ENCODE results near the gene MDP1. TPM values are rescaled to one million over a fixed set of nuclear protein-coding genes. Genes with fewer than 3 reads are reported as not detected.
A peak's percentile ranks its signal among the peaks of the same experiment; 100 is the strongest.

The MDP1 gene
- polyA plus RNA-seq, 4 donors = 18.8 to 31.1 (median 21.4) TPM

- Histone ChIP-seq H3K4me3 (ENCODE audit: low read depth in 1 of 3, low read length in 3 of 3) (no peak overlapping the region), H3K9me3 (ENCODE audit: control insufficient read depth in 2 of 2, insufficient read depth in 1 of 2, low read depth in 1 of 2, low read length in 1 of 2) (no peaks in the 10 kb centered on the region), H3K36me3 (ENCODE audit: control insufficient read depth in 3 of 3, insufficient read depth in 2 of 3, low read depth in 1 of 3, low read length in 3 of 3) (peaks cover 18 to 99% (median 26%) of the 10 kb centered on the region in 3 donors), H3K27ac (ENCODE audit: low read depth in 1 of 3, low read length in 2 of 3) (peak overlapping the region in 2 of 3 donors; percentile 30 to 90), H3K27me3 (ENCODE audit: control insufficient read depth in 3 of 3, insufficient read depth in 3 of 3, low read length in 3 of 3) (no peaks in the 10 kb centered on the region), H3K4me1 (ENCODE audit: control insufficient read depth in 3 of 3, insufficient read depth in 2 of 3, low read depth in 1 of 3, low read length in 2 of 3) (peaks cover 0 to 69% (median 0%) of the 10 kb centered on the region in 3 donors)
- no peak for FAIRE-seq
- WGBS, 3 donors = 55 to 69% (median 67%) methylated on average over 16 to 18 of the region's 18 CpGs
- peak in 1 of 2 donors; percentile 83 for DNase-seq
Measured at GRCh38 chr14:24179961-24180796, 35.7 kb downstream of the MDP1 start.

DNA sequence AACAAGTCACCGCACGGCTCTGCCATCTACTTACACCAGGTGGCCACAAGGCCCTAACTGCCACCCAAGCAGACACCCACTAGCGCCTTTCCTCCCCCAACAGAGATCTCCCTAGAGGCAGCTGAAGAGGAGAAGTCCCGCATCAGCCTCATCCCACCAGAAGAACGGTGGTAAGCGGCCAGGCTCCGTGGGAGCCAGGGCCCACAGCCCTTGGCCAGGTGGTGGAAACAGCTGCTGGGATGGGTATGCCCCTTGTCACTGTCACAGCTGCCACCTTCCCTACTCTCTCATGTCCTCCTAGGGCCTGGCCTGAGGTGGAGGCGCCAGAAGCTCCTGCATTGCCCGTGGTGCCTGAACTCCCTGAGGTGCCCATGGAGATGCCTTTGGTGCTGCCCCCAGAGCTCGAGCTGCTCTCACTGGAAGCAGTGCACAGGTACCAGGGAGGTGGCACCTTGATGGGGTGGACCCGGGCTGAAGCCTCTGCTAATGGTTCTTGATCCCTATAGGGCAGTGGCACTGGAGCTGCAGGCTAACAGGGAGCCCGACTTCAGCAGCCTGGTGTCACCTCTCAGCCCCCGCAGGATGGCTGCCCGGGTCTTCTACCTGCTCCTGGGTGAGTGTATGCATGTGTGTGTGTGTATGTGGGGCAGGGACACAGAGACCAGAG is 36.4 kb downstream of the MDP1 start:
- peaks cover 18 to 97% (median 26%) of the 10 kb centered on the region in 3 donors for H3K36me3 ChIP-seq (ENCODE audit: control insufficient read depth in 3 of 3, insufficient read depth in 2 of 3, low read depth in 1 of 3, low read length in 3 of 3)
- FAIRE-seq = no peak
- H3K4me3 ChIP-seq (ENCODE audit: low read depth in 1 of 3, low read length in 3 of 3) = no peak overlapping the region
- peaks cover 0 to 69% (median 0%) of the 10 kb centered on the region in 3 donors for H3K4me1 ChIP-seq (ENCODE audit: control insufficient read depth in 3 of 3, insufficient read depth in 2 of 3, low read depth in 1 of 3, low read length in 2 of 3)
- DNase-seq = no peak
- H3K27me3 ChIP-seq (ENCODE audit: control insufficient read depth in 3 of 3, insufficient read depth in 3 of 3, low read length in 3 of 3) = no peaks in the 10 kb centered on the region
- peak overlapping the region in 1 of 3 donors; percentile 90 for H3K27ac ChIP-seq (ENCODE audit: low read depth in 1 of 3, low read length in 2 of 3)
- WGBS, 3 donors = 80 to 86% (median 83%) methylated on average over 14 of the region's 14 CpGs
- no peaks in the 10 kb centered on the region for H3K9me3 ChIP-seq (ENCODE audit: control insufficient read depth in 2 of 2, insufficient read depth in 1 of 2, low read depth in 1 of 2, low read length in 1 of 2)

DNA sequence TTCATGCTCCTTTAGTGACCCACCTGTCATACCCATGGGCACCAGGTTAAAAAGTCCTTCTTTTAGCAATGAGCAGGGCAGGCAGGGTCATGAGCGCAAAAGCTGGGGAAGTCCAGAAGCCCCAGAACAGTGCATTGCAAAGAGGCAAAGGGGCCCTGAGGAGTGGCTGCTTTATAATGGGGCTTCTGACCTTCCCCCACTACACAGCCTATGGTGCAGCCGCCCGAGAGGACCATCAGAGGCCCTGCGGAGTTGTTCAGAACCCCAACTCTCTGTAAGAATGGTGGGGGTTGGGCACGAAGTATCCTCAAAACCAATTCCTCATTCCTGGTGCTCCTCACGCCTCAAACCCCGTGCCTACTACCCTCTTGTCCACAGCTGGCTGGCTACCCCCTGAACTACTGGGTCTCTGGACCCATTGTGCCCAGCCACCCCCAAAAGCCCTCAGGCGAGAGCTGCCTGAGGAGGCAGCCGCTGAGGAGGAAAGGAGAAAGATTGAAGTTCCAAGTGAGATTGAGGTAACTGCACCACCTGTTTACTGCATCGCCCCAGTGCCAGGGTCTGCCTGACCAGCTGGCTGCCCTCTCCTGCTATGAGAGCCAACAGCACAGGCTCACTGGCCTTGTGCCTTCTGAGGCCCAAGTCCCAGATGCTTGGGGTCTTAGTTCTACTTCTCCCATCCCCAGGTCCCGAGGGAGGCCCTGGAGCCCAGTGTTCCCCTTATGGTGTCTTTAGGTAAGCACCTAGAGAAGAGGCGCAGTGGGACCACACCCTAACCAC is 37.3 kb downstream of the MDP1 start:
- H3K27ac ChIP-seq (ENCODE audit: low read depth in 1 of 3, low read length in 2 of 3) = peak overlapping the region in 1 of 3 donors; percentile 90
- no peaks in the 10 kb centered on the region for H3K9me3 ChIP-seq (ENCODE audit: control insufficient read depth in 2 of 2, insufficient read depth in 1 of 2, low read depth in 1 of 2, low read length in 1 of 2)
- WGBS, 3 donors = 94 to 96% (median 94%) methylated on average over 12 of the region's 12 CpGs
- H3K4me1 ChIP-seq (ENCODE audit: control insufficient read depth in 3 of 3, insufficient read depth in 2 of 3, low read depth in 1 of 3, low read length in 2 of 3) = peaks cover 0 to 68% (median 0%) of the 10 kb centered on the region in 3 donors
- DNase-seq = no peak
- H3K4me3 ChIP-seq (ENCODE audit: low read depth in 1 of 3, low read length in 3 of 3) = no peak overlapping the region
- FAIRE-seq = no peak
- peaks cover 18 to 97% (median 23%) of the 10 kb centered on the region in 3 donors for H3K36me3 ChIP-seq (ENCODE audit: control insufficient read depth in 3 of 3, insufficient read depth in 2 of 3, low read depth in 1 of 3, low read length in 3 of 3)
- no peaks in the 10 kb centered on the region for H3K27me3 ChIP-seq (ENCODE audit: control insufficient read depth in 3 of 3, insufficient read depth in 3 of 3, low read length in 3 of 3)

DNA sequence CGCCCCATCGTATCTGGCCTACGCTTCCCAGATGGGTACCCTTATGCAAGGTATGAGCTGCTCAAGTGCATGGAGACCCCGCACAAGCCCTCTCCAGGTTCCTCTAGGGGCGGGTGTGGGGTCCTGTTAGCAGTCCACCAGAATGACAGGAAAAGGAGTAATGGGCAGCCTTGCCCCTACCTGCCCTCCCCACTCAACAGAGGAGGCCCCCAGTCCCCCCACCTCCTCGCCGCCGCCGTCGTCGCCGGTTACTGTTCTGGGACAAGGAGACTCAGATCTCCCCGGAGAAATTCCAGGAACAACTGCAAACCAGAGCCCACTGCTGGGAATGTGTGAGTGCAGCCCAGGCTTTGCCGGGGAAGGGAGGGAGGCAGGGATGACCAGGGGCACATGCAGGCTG is 38.0 kb downstream of the MDP1 start:
- H3K9me3 ChIP-seq (ENCODE audit: control insufficient read depth in 2 of 2, insufficient read depth in 1 of 2, low read depth in 1 of 2, low read length in 1 of 2) = no peaks in the 10 kb centered on the region
- no peaks in the 10 kb centered on the region for H3K27me3 ChIP-seq (ENCODE audit: control insufficient read depth in 3 of 3, insufficient read depth in 3 of 3, low read length in 3 of 3)
- H3K4me1 ChIP-seq (ENCODE audit: control insufficient read depth in 3 of 3, insufficient read depth in 2 of 3, low read depth in 1 of 3, low read length in 2 of 3) = peaks cover 0 to 74% (median 0%) of the 10 kb centered on the region in 3 donors
- no peak overlapping the region for H3K4me3 ChIP-seq (ENCODE audit: low read depth in 1 of 3, low read length in 3 of 3)
- WGBS, 3 donors = 93 to 98% (median 94%) methylated on average over 14 of the region's 14 CpGs
- DNase-seq (no peak), FAIRE-seq (no peak)
- peaks cover 20 to 97% (median 20%) of the 10 kb centered on the region in 3 donors for H3K36me3 ChIP-seq (ENCODE audit: control insufficient read depth in 3 of 3, insufficient read depth in 2 of 3, low read depth in 1 of 3, low read length in 3 of 3)
- no peak overlapping the region for H3K27ac ChIP-seq (ENCODE audit: low read depth in 1 of 3, low read length in 2 of 3)

- Histone ChIP-seq H3K4me3 (ENCODE audit: low read depth in 1 of 3, low read length in 3 of 3) (no peak overlapping the region), H3K36me3 (ENCODE audit: control insufficient read depth in 3 of 3, insufficient read depth in 2 of 3, low read depth in 1 of 3, low read length in 3 of 3) (peaks cover 18 to 94% (median 20%) of the 10 kb centered on the region in 3 donors), H3K4me1 (ENCODE audit: control insufficient read depth in 3 of 3, insufficient read depth in 2 of 3, low read depth in 1 of 3, low read length in 2 of 3) (peaks cover 0 to 74% (median 0%) of the 10 kb centered on the region in 3 donors), H3K27me3 (ENCODE audit: control insufficient read depth in 3 of 3, insufficient read depth in 3 of 3, low read length in 3 of 3) (no peaks in the 10 kb centered on the region), H3K9me3 (ENCODE audit: control insufficient read depth in 2 of 2, insufficient read depth in 1 of 2, low read depth in 1 of 2, low read length in 1 of 2) (no peaks in the 10 kb centered on the region), H3K27ac (ENCODE audit: low read depth in 1 of 3, low read length in 2 of 3) (peak overlapping the region in 1 of 3 donors; percentile 35)
- WGBS, 3 donors = 81 to 95% (median 92%) methylated on average over 12 of the region's 12 CpGs
- FAIRE-seq (no peak), DNase-seq (no peak)
Measured at GRCh38 chr14:24177041-24177825, 38.6 kb downstream of the MDP1 start.

DNA sequence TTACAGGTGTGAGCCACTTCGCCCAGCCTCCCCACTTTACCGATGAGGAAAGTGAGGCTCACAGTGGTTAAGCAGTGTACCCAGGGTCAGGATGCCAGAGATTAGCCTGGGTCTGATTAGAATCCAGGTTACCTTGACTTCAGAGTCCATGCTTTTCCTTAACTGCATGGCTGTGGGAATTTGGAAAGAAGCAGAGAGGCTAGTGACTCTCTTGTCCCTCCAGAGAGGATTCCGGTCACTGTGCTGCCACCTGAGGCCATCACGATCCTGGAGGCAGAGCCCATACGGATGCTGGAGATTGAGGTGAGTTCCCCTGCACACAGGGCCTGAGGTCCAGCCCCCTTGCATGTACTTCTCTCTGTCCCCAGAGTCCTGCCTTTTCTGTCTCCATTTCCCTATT is 39.3 kb downstream of the MDP1 start:
- FAIRE-seq (no peak), DNase-seq (no peak)
- Histone ChIP-seq H3K9me3 (ENCODE audit: control insufficient read depth in 2 of 2, insufficient read depth in 1 of 2, low read depth in 1 of 2, low read length in 1 of 2) (no peaks in the 10 kb centered on the region), H3K27me3 (ENCODE audit: control insufficient read depth in 3 of 3, insufficient read depth in 3 of 3, low read length in 3 of 3) (no peaks in the 10 kb centered on the region), H3K4me1 (ENCODE audit: control insufficient read depth in 3 of 3, insufficient read depth in 2 of 3, low read depth in 1 of 3, low read length in 2 of 3) (peaks cover 0 to 68% (median 0%) of the 10 kb centered on the region in 3 donors), H3K27ac (ENCODE audit: low read depth in 1 of 3, low read length in 2 of 3) (peak overlapping the region in 1 of 3 donors; percentile 35), H3K4me3 (ENCODE audit: low read depth in 1 of 3, low read length in 3 of 3) (no peak overlapping the region), H3K36me3 (ENCODE audit: control insufficient read depth in 3 of 3, insufficient read depth in 2 of 3, low read depth in 1 of 3, low read length in 3 of 3) (peaks cover 18 to 88% (median 20%) of the 10 kb centered on the region in 3 donors)
- WGBS, 3 donors = 96 to 99% (median 96%) methylated on average over 5 of the region's 5 CpGs

GRCh38 chr14:24172871-24173281 is 43.0 kb downstream of the MDP1 start:
- no peaks in the 10 kb centered on the region for H3K27me3 ChIP-seq (ENCODE audit: control insufficient read depth in 3 of 3, insufficient read depth in 3 of 3, low read length in 3 of 3)
- peaks cover 0 to 41% (median 0%) of the 10 kb centered on the region in 3 donors for H3K4me1 ChIP-seq (ENCODE audit: control insufficient read depth in 3 of 3, insufficient read depth in 2 of 3, low read depth in 1 of 3, low read length in 2 of 3)
- H3K4me3 ChIP-seq (ENCODE audit: low read depth in 1 of 3, low read length in 3 of 3) = peak overlapping the region in 1 of 3 donors; percentile 71
- FAIRE-seq (no peak), DNase-seq (no peak)
- peak overlapping the region in 1 of 3 donors; percentile 78 for H3K27ac ChIP-seq (ENCODE audit: low read depth in 1 of 3, low read length in 2 of 3)
- 65 to 78% (median 74%) methylated on average over 19 to 20 of the region's 20 CpGs for WGBS, 3 donors
- peaks cover 11 to 60% (median 15%) of the 10 kb centered on the region in 3 donors for H3K36me3 ChIP-seq (ENCODE audit: control insufficient read depth in 3 of 3, insufficient read depth in 2 of 3, low read depth in 1 of 3, low read length in 3 of 3)
- no peaks in the 10 kb centered on the region for H3K9me3 ChIP-seq (ENCODE audit: control insufficient read depth in 2 of 2, insufficient read depth in 1 of 2, low read depth in 1 of 2, low read length in 1 of 2)

Data from small intestine (tissue), 7 donors.